DOHH2 (cell line): ENCODE measurements around the gene ROR1.

Source experiments
- H3F3A ChIP-seq: fragments of 200-600 bp; sonication (generic), shearing (Covaris generic); 2 replicates; pipeline ENCODE4 v1.6.0; 2016; ENCODE audit warnings: antibody characterized with exemption, mild to moderate bottlenecking; ENCODE audit not compliant: control insufficient read depth, insufficient read depth
- H3K27ac ChIP-seq: fragments of 200-600 bp; sonication (generic); 2 replicates; pipeline ENCODE4 v1.5.1; 2014; ENCODE audit warnings: low read depth, mild to moderate bottlenecking, low read length, moderate library complexity
- H3K27me3 ChIP-seq: fragments of 200-600 bp; sonication (generic); 2 replicates; pipeline ENCODE4 v1.6.1; 2014; ENCODE audit warnings: mild to moderate bottlenecking, low read length, mixed read lengths; ENCODE audit not compliant: control insufficient read depth
- H3K36me3 ChIP-seq: fragments of 200-600 bp; sonication (generic); 2 replicates; pipeline ENCODE4 v1.6.1; 2014; ENCODE audit warnings: mild to moderate bottlenecking, low read length, moderate library complexity, mixed read lengths; ENCODE audit not compliant: control insufficient read depth
- H3K4me1 ChIP-seq: fragments of 200-600 bp; sonication (generic); 2 replicates; pipeline ENCODE4 v1.6.1; 2014; ENCODE audit warnings: mild to moderate bottlenecking, low read length, mixed read lengths; ENCODE audit not compliant: control insufficient read depth
- H3K4me2 ChIP-seq: fragments of 200-600 bp; sonication (generic); 2 replicates; pipeline ENCODE4 v1.6.0; 2014; ENCODE audit warnings: mild to moderate bottlenecking, low read length, moderate library complexity
- H3K4me3 ChIP-seq: fragments of 200-600 bp; sonication (generic); 2 replicates; pipeline ENCODE4 v1.5.1; 2014; ENCODE audit warnings: mild to moderate bottlenecking, low read length, mixed read lengths
- H3K79me2 ChIP-seq: fragments of 200-600 bp; sonication (generic); 2 replicates; pipeline ENCODE4 v1.6.1; 2014; ENCODE audit warnings: mild to moderate bottlenecking, low read length, mixed read lengths; ENCODE audit not compliant: control insufficient read depth
- H3K9me2 ChIP-seq: fragments of 200-600 bp; sonication (generic); replicated peaks from 2 replicates; pipeline ENCODE4 v1.6.1; 2014; ENCODE audit warnings: mild to moderate bottlenecking, low read length, mixed read lengths; ENCODE audit not compliant: control insufficient read depth
- H3K9me3 ChIP-seq: fragments of 200-600 bp; sonication (generic); 2 replicates; pipeline ENCODE4 v1.6.1; 2014; ENCODE audit warnings: antibody characterized with exemption, low read length, mixed read lengths; ENCODE audit not compliant: control insufficient read depth, insufficient read depth
- H4K20me1 ChIP-seq: fragments of 200-600 bp; sonication (generic); 2 replicates; pipeline ENCODE4 v1.6.0; 2014; ENCODE audit warnings: low read depth, mild to moderate bottlenecking, antibody characterized with exemption, low read length, moderate library complexity; ENCODE audit not compliant: control insufficient read depth, insufficient read depth
- CTCF ChIP-seq: fragments of 200-600 bp; sonication (generic); IDR thresholded peaks from one replicate; pipeline ENCODE4 v1.5.1; 2014; ENCODE audit warnings: antibody characterized with exemption, mild to moderate bottlenecking, low read depth, low read length; ENCODE audit not compliant: poor library complexity, severe bottlenecking
- EZH2phosphoT487 ChIP-seq: fragments of 200-600 bp; sonication (generic); IDR thresholded peaks from 2 replicates; pipeline ENCODE4 v1.6.1; 2017; ENCODE audit warnings: borderline replicate concordance, mild to moderate bottlenecking, antibody characterized with exemption, low read length, moderate library complexity, mixed read lengths

ROR1 gene

DNA sequence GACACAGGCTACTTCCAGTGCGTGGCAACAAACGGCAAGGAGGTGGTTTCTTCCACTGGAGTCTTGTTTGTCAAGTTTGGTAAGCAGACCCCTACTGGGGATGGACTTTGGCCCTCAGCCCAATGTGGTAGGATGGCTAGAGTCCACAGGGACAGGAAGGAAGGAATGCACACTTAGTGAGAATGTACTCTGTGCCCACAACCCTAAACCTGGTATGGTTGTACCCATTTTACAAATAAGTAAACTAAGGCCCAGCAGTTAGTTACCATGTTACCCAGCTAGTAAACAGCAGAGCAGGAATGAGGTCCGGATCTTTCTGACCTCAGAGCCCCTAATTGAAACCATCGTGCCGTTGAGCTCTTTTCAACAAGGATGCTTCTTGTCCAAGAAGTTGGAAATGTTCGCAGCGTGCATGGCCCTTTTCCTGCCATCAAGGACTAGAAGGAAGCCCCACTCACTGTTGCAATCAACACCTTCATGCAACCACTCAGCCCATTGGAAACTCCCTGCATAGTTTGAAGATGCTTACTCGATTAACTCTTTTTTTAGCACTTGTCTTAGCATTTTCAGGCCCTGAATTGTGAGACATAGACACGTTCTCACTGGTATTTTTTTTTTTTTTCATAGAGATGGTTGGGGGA, 276.2 kb downstream of the ROR1 start:
- Histone ChIP-seq H3K79me2 (no peaks in the 10 kb centered on the region), H3K4me2 (no peak overlapping the region), H3K36me3 (no peaks in the 10 kb centered on the region), H3K27me3 (no peaks in the 10 kb centered on the region), H3K27ac (no peak overlapping the region), H4K20me1 (no peaks in the 10 kb centered on the region), H3K4me1 (no peaks in the 10 kb centered on the region), H3K4me3 (no peak overlapping the region), H3K9me3 (no peaks in the 10 kb centered on the region), H3F3A (no peaks in the 10 kb centered on the region), H3K9me2 (no peaks in the 10 kb centered on the region)
- TF ChIP-seq CTCF = no peak
- no peak for TF ChIP-seq EZH2phosphoT487

GRCh38 chr1:64050601-64051000, 276.8 kb downstream of the ROR1 start:
- Histone ChIP-seq H3F3A (no peaks in the 10 kb centered on the region), H3K27ac (no peak overlapping the region), H3K9me3 (no peaks in the 10 kb centered on the region), H3K4me3 (no peak overlapping the region), H3K9me2 (no peaks in the 10 kb centered on the region), H3K79me2 (no peaks in the 10 kb centered on the region), H4K20me1 (no peaks in the 10 kb centered on the region), H3K36me3 (no peaks in the 10 kb centered on the region), H3K4me1 (no peaks in the 10 kb centered on the region), H3K4me2 (no peak overlapping the region), H3K27me3 (no peaks in the 10 kb centered on the region)
- TF ChIP-seq CTCF (no peak), EZH2phosphoT487 (no peak)

DNA sequence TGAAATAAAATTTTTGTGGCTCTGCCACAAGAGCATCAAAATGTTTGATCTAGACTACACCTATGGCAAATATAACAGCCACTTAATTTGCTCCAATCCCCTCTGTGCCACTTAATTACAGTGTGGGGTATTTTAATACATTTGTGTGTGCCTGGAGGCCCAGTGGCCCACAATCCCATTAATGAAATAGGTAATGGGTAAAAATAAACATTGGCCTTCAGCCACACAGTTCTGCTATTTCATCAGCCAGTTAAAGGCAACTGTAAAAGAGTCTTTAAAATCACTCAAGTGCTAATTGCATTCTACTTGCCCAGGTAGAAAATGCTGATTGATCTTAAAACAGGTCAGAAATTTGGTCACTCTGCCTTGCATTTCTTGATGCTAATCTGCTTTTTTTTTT, 278.0 kb downstream of the ROR1 start:
- H3K9me2 ChIP-seq = no peaks in the 10 kb centered on the region
- no peaks in the 10 kb centered on the region for H3K27me3 ChIP-seq
- no peak overlapping the region for H3K4me3 ChIP-seq
- no peaks in the 10 kb centered on the region for H3K79me2 ChIP-seq
- no peak for TF ChIP-seq CTCF
- no peak for TF ChIP-seq EZH2phosphoT487
- no peaks in the 10 kb centered on the region for H3F3A ChIP-seq
- no peak overlapping the region for H3K4me2 ChIP-seq
- H3K9me3 ChIP-seq = no peaks in the 10 kb centered on the region
- H3K27ac ChIP-seq = no peak overlapping the region
- H3K36me3 ChIP-seq = no peaks in the 10 kb centered on the region
- H3K4me1 ChIP-seq = no peaks in the 10 kb centered on the region
- H4K20me1 ChIP-seq = no peaks in the 10 kb centered on the region
